ENCODE results near the gene CNDP1. TPM values are rescaled to one million over a fixed set of nuclear protein-coding genes. Genes with fewer than 3 reads are reported as not detected.

CNDP1 gene
- total and polyA plus RNA-seq, 2 experiments from 2014 or later: not detected

DNA sequence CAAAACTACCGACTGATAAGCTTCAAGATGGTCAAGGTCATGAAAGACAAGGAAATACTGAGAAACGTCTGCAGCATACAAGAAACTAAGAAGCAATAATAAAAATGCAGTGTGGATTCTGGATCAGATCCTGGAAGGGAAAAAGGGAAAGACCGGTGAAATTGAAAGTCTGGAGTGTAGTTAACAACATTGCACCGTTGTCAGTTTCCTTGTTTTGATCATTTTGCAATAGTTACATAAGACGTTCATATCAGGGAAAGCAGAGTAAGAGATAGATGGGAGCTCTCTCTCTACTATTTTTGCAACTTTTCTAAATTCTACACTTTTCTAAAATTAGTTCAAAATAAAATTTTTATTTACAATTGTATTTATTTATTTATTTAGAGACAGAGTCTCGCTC, 48.3 kb downstream of the CNDP1 start:
- no peak overlapping the region for H3K4me3 ChIP-seq
- TF ChIP-seq CTCF (IDR thresholded peaks at IDR 0.05; ENCODE audit: low read depth, low read length): no peak
- H3K4me1 ChIP-seq (ENCODE audit: low read depth): no peaks in the 10 kb centered on the region
- peaks cover 15% of the 10 kb centered on the region for H3K27me3 ChIP-seq
- H3K36me3 ChIP-seq: no peaks in the 10 kb centered on the region
- no peak for DNase-seq (ENCODE audit: low read depth in 1 of 2, low spot score in 1 of 2)
- H3K27ac ChIP-seq: no peak overlapping the region
- no peaks in the 10 kb centered on the region for H3K9me3 ChIP-seq (ENCODE audit: low read depth)

DNA sequence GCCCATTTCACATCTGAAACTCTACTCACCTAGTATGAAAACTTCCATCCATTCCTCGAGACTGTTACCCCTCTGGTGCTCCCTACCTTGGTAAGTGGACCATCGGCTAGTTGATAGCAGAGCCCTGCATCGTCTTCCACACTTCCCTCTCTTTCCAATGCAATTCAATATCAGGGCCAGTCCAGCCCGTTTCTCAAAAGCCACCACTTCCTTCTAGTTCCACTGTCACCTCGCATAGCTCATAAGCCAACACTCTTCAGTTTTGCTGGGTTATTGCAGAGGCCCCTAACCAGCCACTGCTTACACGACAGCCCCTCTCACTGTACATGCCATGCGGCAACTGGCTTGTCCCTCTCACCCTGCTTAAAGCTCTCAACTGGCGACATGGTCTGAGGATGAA, 53.1 kb downstream of the CNDP1 start:
- Histone ChIP-seq H3K4me1 (ENCODE audit: low read depth) (no peaks in the 10 kb centered on the region), H3K4me3 (no peak overlapping the region), H3K9me3 (ENCODE audit: low read depth) (no peaks in the 10 kb centered on the region), H3K36me3 (no peaks in the 10 kb centered on the region), H3K27me3 (peaks cover 26% of the 10 kb centered on the region), H3K27ac (no peak overlapping the region)
- DNase-seq (ENCODE audit: low read depth in 1 of 2, low spot score in 1 of 2): no peak
- TF ChIP-seq CTCF (IDR thresholded peaks at IDR 0.05; ENCODE audit: low read depth, low read length): no peak

DNA sequence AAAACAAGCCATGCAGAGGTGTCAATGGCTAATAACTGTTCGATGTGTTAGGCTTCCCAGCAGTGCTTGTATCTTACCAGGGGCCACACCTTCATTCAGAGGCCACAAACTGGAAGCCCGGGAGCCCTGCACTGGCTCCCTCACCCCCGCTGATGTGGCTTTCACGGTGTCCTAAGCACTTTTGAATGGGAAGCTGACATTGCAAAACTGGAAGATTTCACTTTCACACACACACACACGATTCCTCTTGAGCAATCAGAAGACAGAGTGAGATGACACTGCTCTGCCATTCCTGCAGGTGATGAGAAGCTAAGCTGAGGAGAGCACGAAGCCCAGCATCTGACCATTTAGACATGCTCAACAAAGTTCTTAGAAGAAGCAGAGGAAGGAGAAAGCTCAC, 54.7 kb downstream of the CNDP1 start:
- H3K27me3 ChIP-seq: peaks cover 26% of the 10 kb centered on the region
- H3K36me3 ChIP-seq: no peaks in the 10 kb centered on the region
- no peaks in the 10 kb centered on the region for H3K4me1 ChIP-seq (ENCODE audit: low read depth)
- no peak overlapping the region for H3K4me3 ChIP-seq
- TF ChIP-seq CTCF (IDR thresholded peaks at IDR 0.05; ENCODE audit: low read depth, low read length): no peak
- no peak for DNase-seq (ENCODE audit: low read depth in 1 of 2, low spot score in 1 of 2)
- no peak overlapping the region for H3K27ac ChIP-seq
- H3K9me3 ChIP-seq (ENCODE audit: low read depth): no peaks in the 10 kb centered on the region

GRCh38 chr18:74589811-74590210, 55.5 kb downstream of the CNDP1 start:
- H3K4me3 ChIP-seq: no peak overlapping the region
- no peak for TF ChIP-seq CTCF (IDR thresholded peaks at IDR 0.05; ENCODE audit: low read depth, low read length)
- H3K4me1 ChIP-seq (ENCODE audit: low read depth): no peaks in the 10 kb centered on the region
- no peak for DNase-seq (ENCODE audit: low read depth in 1 of 2, low spot score in 1 of 2)
- H3K27ac ChIP-seq: no peak overlapping the region
- H3K9me3 ChIP-seq (ENCODE audit: low read depth): no peaks in the 10 kb centered on the region
- no peaks in the 10 kb centered on the region for H3K36me3 ChIP-seq
- H3K27me3 ChIP-seq: peaks cover 26% of the 10 kb centered on the region

- no peak for DNase-seq (ENCODE audit: low read depth in 1 of 2, low spot score in 1 of 2)
- peaks cover 5% of the 10 kb centered on the region for H3K4me1 ChIP-seq (ENCODE audit: low read depth)
- TF ChIP-seq CTCF (IDR thresholded peaks at IDR 0.05; ENCODE audit: low read depth, low read length): no peak
Measured at GRCh38 chr18:74590671-74591070, 56.4 kb downstream of the CNDP1 start.

GRCh38 chr18:74595431-74595830, 61.1 kb downstream of the CNDP1 start:
- Histone ChIP-seq H3K4me3 (peak overlapping the region; percentile 74), H3K9me3 (ENCODE audit: low read depth) (no peaks in the 10 kb centered on the region), H3K27me3 (no peaks in the 10 kb centered on the region), H3K36me3 (no peaks in the 10 kb centered on the region), H3K27ac (no peak overlapping the region), H3K4me1 (ENCODE audit: low read depth) (peaks cover 14% of the 10 kb centered on the region)
- no peak for DNase-seq (ENCODE audit: low read depth in 1 of 2, low spot score in 1 of 2)
- no peak for TF ChIP-seq CTCF (IDR thresholded peaks at IDR 0.05; ENCODE audit: low read depth, low read length)

More at GRCh38 chr18:74590671-74591070, 56.4 kb downstream of the CNDP1 start:
- H3K4me3 ChIP-seq: no peak overlapping the region
- H3K36me3 ChIP-seq: no peaks in the 10 kb centered on the region
- H3K27me3 ChIP-seq: peaks cover 26% of the 10 kb centered on the region
- H3K9me3 ChIP-seq (ENCODE audit: low read depth): no peaks in the 10 kb centered on the region
- no peak overlapping the region for H3K27ac ChIP-seq

All from cardiac muscle cell (in vitro differentiated cells and primary cell).